NCI-H524 treated with DMSO at 0.1 percent for 48 hours (cell line): ENCODE measurements around the gene RDH13.
"Not testable (repeated sequence)": the region's sequence is repeated elsewhere in the genome, so short reads cannot be mapped to it uniquely, and the experiment has no call there.

Experiments
- DNase-seq: peaks from one replicate; lab custom pipeline; 2025; lab: John Stamatoyannopoulos, UW

Gene RDH13

GRCh38 chr19:55014714-55015113 lies 48.2 kb downstream of the RDH13 start:
- no peak for DNase-seq

DNA sequence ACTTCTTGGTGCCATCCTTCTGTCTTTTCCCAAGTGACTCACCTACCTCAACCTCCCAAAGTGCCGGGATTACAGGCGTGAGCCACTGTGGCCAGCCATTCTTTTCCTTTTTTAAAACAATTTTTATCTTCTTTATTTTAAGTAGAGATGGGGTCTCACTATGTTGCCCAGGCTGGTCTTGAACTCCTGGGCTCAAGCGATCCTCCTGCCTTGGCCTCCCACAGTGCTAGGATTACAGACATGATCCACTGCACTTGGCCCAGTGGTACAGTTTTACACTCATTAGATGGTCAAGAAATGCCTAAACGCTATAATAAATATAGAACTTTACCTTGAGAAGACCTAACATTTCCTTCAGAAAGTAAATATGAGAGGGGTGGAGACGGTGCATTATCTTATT lies 49.4 kb downstream of the RDH13 start:
- no peak for DNase-seq

- no peak for DNase-seq
Observed at GRCh38 chr19:55012306-55012705, 50.6 kb downstream of the RDH13 start.

- DNase-seq, result not testable (repeated sequence)
Observed at GRCh38 chr19:55010561-55010960, 52.4 kb downstream of the RDH13 start.

- DNase-seq, result not testable (repeated sequence)
Observed at GRCh38 chr19:55008781-55009180, 54.2 kb downstream of the RDH13 start.

- DNase-seq, result not testable (repeated sequence)
Observed at GRCh38 chr19:55008189-55008588, 54.8 kb downstream of the RDH13 start.

- DNase-seq, result not testable (repeated sequence)
Observed at GRCh38 chr19:55007537-55007936, 55.4 kb downstream of the RDH13 start.

GRCh38 chr19:55006795-55007194 lies 56.2 kb downstream of the RDH13 start:
- DNase-seq, result not testable (repeated sequence)

GRCh38 chr19:55005684-55006488 lies 57.1 kb downstream of the RDH13 start:
- DNase-seq, result peak; percentile 49

DNA sequence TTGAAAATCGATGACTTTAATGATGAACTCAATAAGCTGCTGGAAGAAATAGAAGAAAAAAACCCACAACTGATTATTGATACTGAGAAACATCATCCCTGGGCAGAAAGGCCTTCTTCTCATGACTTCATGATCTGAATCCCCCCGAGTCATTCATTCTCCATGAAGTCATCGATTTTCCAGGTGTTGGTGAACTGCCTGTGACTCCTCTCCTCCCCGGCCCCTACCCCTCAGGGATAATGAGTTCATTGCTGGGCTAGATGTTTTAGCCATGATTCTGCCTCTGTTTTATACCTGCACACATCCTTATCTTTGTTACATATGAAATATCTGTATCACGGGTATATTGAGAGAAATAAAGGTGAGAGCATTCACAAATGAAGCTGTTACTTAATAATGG lies 62.2 kb downstream of the RDH13 start:
- no peak for DNase-seq

DNA sequence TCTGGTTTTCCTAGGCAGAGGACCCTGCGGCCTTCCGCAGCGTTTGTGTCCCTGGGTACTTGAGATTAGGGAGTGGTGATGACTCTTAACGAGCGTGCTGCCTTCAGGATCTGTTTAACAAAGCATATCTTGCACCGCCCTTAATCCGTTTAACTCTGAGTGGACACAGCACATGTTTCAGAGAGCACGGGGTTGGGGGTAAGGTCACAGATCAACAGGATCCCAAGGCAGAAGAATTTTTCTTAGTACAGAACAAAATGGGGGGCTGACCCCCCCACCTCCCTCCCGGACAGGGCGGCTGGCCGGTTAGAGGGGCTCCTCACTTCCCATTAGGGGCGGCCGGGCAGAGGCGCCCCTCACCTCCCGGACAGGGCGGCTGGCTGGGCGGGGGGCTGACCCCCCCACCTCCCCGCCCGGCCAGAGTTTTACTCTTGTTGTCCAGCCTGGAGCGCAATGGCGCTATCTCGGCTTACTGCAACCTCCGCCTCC lies 64.2 kb downstream of the RDH13 start:
- not testable (repeated sequence) for DNase-seq

DNA sequence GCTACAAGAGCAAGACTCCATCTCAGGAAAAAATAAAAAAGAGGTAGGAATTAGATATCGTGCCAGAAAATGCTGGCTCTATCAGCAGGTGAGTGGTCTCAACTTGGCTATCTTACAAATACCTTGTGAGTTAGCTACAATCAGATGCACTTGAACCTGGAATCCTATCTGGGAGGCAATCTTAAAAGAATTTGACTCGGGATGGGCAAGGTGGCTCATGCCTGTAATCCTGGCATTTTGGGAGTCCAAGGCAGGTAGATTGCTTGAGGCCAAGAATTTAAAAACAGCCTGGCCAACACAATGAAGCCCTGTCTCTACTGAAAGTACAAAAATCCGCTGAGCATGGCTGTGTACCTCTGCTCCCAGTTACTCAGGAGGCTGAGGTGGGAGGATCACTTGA lies 67.4 kb downstream of the RDH13 start:
- no peak for DNase-seq
